Heart left ventricle (tissue), 16 donors: ENCODE data around the gene JUND. TPM values are rescaled to one million over a fixed set of nuclear protein-coding genes. Genes with fewer than 3 reads are reported as not detected.

Experiments
- ATAC-seq, 4 donors: fragments of 200-7000 bp; cut with Tn5 transposase; one replicate each; pipeline ENCODE4 v1.9.1; 2020 to 2022; ENCODE audit warnings: moderate library complexity in 4 of 4, mild to moderate bottlenecking in 3 of 4, moderate number of reproducible peaks in 1 of 4
- DNase-seq, 5 donors: peaks; one replicate each; pipeline ENCODE4 v3.0.0-alpha.2; 2020
- H3K27ac ChIP-seq, 12 donors: fragments of 200-600 bp; sonication (generic) in 4 of 12; one replicate each; pipeline versions ENCODE4 v1.5.0 to v1.8.0; 2016 to 2022; ENCODE audit warnings: mild to moderate bottlenecking in 2 of 12
- H3K27me3 ChIP-seq, 9 donors: fragments of 200-600 bp; sonication (generic) in 2 of 9; one replicate each; pipeline versions ENCODE4 v1.5.1 to v1.8.0; 2016 to 2022; ENCODE audit warnings: mild to moderate bottlenecking in 3 of 9
- H3K36me3 ChIP-seq, 9 donors: fragments of 200-600 bp; sonication (generic) in 2 of 9; one replicate each; pipeline versions ENCODE4 v1.5.0 to v1.8.0; 2018 to 2022; ENCODE audit warnings: mild to moderate bottlenecking in 2 of 9
- H3K4me1 ChIP-seq, 12 donors: fragments of 200-600 bp; sonication (generic) in 4 of 12; one replicate each; pipeline versions ENCODE4 v1.5.0 to v1.8.0; 2016 to 2022; ENCODE audit warnings: mild to moderate bottlenecking in 3 of 12
- H3K4me3 ChIP-seq, 12 donors: fragments of 200-600 bp; sonication (generic) in 4 of 12; one replicate each; pipeline versions ENCODE4 v1.5.0 to v1.8.0; 2017 to 2022; ENCODE audit warnings: mild to moderate bottlenecking in 9 of 12, moderate library complexity in 4 of 12
- H3K9me3 ChIP-seq, 12 donors: fragments of 200-600 bp; sonication (generic) in 4 of 12; one replicate each; pipeline versions ENCODE4 v1.5.0 to v1.8.0; 2016 to 2022; ENCODE audit warnings: mild to moderate bottlenecking in 1 of 12
- POLR2A ChIP-seq, 2 donors: fragments of 450-650 bp; IDR thresholded peaks; one replicate each; pipeline ENCODE4 v1.6.1; 2017; ENCODE audit warnings: antibody characterized with exemption in 2 of 2, mild to moderate bottlenecking in 2 of 2, moderate library complexity in 2 of 2
- WGBS, 4 donors: extraction: QIAGEN DNeasy Blood & Tissue Kit in 2 of 4; methylation state at CpG; one replicate each; pipeline versions ENCODE4 v1.1.5 to v1.1.7; 2013 to 2018; 5-methylcytosine and 5-hydroxymethylcytosine counted together
- intact Hi-C, 10 donors: fragments of 100-400 bp; cut with DNase I; formaldehyde crosslinking; loops; one replicate each; pipeline versions ENCODE4 v1.11.1 to v1.14.2; 2022
- polyA plus RNA-seq, 2 donors: library from polyadenylated mRNA; stranded (reverse); fragments of 200-250 nt; gene quantifications; one replicate each; pipeline ENCODE4 v1.2.3, GENCODE V29; 2013
- total RNA-seq, 9 donors: library from RNA; depleted of rRNA in 2 of 9; stranded (reverse); fragments of >200 nt in 2 of 9; fragmentation: NEBNext Ultra II Directional in 3 of 9; extraction: Animal tissue kit (Norgen Biotek cat#: 25700) in 3 of 9; gene quantifications; one replicate each; pipeline versions ENCODE4 v1.1.0 to v1.2.4, GENCODE V29; 2016 to 2023
- TF ChIP-seq, protein P1 (sequence below), 12 donors: fragments of 200-600 bp; sonication (generic) in 4 of 12; IDR thresholded peaks; one replicate each; pipeline versions ENCODE4 v1.5.0 to v1.8.0; 2018 to 2022; ENCODE audit warnings: antibody characterized with exemption in 12 of 12, mild to moderate bottlenecking in 5 of 12
- donor health status: ischemic (EF 13 %, LVEDD 7.1; RV severe dilation, severe dysfunction).
- donor health status: healthy with polysubstance abuse.
- donor health status: DM: no; HTN: yes; CAD: no.
- donor health status: DM: no; HTN: no; CAD: no.
- donor health status: ischemic (EF 25% LVEDD 6.9; RV normal size, moderate dysfunction).
- donor health status: ischemic (EF 25% LVEDD 5.7; RV mildly dilated, moderate dysfunction).
- donor health status: healthy.
- donor health status: DM: yes; HTN: yes; CAD: no.
- donor health status: ischemic (EF 35%, LVEDD 5.7; RV mildly dilated, moderate dysfunction).
- donor health status: nonischemic (EF 11% LVEDD 7.7; RV severe dilation, severe dysfunction).
- donor health status: DM: yes; HTN: yes; CAD: no.
- donor health status: PGD.
- donor health status: ischemic (EF 29% LVEDD 5.4; RV normal size, mild dysfunction).
- donor health status: nonischemic (EF 23%, LVEDD 6.1; RV moderate dilation, normal function).

The JUND gene
- total and polyA plus RNA-seq, 11 donors: 80.2 to 352 (median 137) TPM

DNA sequence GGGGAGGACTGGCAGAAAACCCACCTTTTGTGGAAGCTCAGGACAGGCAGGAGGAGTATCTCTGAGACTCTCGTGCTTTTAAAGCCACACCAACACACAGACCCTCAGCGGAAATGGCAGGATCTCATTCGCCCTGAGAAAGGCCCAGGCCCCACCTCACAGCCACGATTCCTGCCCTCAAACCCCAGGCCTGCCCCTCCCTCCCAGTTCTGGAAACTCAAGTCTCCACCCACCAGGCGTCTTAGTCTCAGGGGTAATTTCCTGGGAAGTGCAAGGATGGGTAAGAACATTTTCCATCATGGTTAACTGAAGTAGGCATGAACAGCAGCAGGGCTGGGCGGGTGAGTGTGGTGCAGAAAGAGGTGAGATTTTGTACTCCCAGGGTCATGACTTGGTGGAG, 47.2 kb downstream of the JUND start:
- intact Hi-C loops: no loop called here
- Histone ChIP-seq H3K9me3 (peaks cover 0 to 12% (median 3%) of the 10 kb centered on the region in 12 donors), H3K27ac (no peak overlapping the region), H3K36me3 (no peaks in the 10 kb centered on the region), H3K27me3 (peaks cover 2 to 59% (median 24%) of the 10 kb centered on the region in 9 donors), H3K4me1 (peaks cover 0 to 16% (median 0%) of the 10 kb centered on the region in 12 donors), H3K4me3 (no peak overlapping the region)
- ATAC-seq: no peak
- TF ChIP-seq, protein P1, sequence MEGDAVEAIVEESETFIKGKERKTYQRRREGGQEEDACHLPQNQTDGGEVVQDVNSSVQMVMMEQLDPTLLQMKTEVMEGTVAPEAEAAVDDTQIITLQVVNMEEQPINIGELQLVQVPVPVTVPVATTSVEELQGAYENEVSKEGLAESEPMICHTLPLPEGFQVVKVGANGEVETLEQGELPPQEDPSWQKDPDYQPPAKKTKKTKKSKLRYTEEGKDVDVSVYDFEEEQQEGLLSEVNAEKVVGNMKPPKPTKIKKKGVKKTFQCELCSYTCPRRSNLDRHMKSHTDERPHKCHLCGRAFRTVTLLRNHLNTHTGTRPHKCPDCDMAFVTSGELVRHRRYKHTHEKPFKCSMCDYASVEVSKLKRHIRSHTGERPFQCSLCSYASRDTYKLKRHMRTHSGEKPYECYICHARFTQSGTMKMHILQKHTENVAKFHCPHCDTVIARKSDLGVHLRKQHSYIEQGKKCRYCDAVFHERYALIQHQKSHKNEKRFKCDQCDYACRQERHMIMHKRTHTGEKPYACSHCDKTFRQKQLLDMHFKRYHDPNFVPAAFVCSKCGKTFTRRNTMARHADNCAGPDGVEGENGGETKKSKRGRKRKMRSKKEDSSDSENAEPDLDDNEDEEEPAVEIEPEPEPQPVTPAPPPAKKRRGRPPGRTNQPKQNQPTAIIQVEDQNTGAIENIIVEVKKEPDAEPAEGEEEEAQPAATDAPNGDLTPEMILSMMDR (IDR thresholded peaks at IDR 0.05): no peak
- TF ChIP-seq POLR2A (IDR thresholded peaks at IDR 0.05): no peak
- DNase-seq: no peak
- 20 to 43% (median 31%) methylated on average over 5 to 6 of the region's 6 CpGs for WGBS, 4 donors

DNA sequence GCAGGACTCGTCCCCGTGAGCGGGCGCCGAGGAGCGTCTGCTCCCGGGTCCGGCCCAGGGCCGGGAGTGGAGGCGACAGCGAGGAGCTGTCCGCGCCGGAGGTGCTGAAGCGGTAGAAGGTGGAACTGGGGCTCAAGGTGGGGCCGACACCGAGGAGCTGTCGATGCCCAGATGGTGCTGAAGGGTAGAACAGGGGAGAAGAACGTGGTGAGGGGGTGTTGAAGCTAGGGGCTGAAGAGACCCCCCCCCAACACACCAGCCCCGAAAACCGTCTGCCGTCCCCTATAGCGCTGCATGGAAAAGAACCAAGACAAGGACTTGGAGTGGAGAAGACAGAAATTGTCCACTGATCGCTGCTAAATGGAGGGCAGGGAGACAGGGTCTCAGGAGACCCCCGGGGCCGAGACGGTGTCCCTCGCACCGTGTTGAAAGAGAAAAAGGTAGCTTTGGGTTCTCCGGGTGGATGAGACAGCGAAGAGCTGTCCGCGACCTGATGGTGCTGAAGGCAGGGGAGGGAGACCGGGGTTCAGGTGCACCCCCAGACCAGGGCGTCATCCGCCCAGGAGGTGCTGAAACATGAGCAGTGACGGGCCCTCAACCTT, 48.1 kb downstream of the JUND start:
- Histone ChIP-seq H3K4me3 (no peak overlapping the region), H3K36me3 (no peaks in the 10 kb centered on the region), H3K9me3 (peaks cover 0 to 12% (median 3%) of the 10 kb centered on the region in 12 donors), H3K27me3 (peaks cover 2 to 65% (median 24%) of the 10 kb centered on the region in 9 donors), H3K27ac (no peak overlapping the region), H3K4me1 (peaks cover 0 to 17% (median 2%) of the 10 kb centered on the region in 12 donors)
- 15 to 21% (median 17%) methylated on average over 35 to 37 of the region's 37 CpGs for WGBS, 4 donors
- DNase-seq (peak in 4 of 5 donors; percentile 32 to 69 (median 45)), ATAC-seq (peak in 3 of 4 donors; percentile 43 to 57 (median 43))
- intact Hi-C loops: no loop called here
- TF ChIP-seq, protein P1 (IDR thresholded peaks at IDR 0.05): no peak
- no peak for TF ChIP-seq POLR2A (IDR thresholded peaks at IDR 0.05)

DNA sequence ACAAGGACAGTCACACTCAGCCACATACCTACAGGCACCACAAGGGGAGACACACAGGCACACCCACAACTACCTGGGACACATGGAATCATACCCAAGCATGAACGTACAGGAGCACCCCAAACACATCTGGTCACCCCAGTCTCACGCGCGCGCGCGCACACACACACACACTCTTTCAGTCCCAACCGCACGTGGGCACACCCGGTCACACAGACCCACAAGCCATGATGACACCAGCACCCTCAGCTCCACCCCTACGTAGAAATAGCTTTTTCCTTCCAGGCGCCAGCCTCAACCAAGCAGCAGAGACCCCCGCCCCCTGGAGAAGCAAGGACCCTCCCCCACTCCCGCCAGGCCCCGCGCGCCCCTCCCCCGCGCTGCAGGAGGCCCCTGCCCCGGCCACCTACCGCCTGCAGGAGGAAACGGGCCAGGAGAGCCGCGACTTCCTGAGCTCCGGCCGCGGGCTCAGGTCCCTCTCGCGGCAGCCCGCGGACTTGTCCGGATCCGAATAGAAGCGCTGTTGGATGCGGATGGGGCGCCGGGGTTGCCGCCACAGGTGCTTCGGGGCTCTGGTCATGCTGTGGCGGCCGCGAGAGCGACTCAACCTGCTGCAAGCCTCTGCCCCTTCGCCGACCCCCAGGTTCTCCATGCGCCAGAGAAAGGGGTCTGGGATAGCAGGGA, 48.7 kb downstream of the JUND start:
- Histone ChIP-seq H3K4me3 (no peak overlapping the region), H3K27ac (no peak overlapping the region), H3K4me1 (peaks cover 0 to 23% (median 5%) of the 10 kb centered on the region in 12 donors), H3K27me3 (peaks cover 2 to 70% (median 24%) of the 10 kb centered on the region in 9 donors), H3K36me3 (no peaks in the 10 kb centered on the region), H3K9me3 (peaks cover 0 to 12% (median 3%) of the 10 kb centered on the region in 12 donors)
- TF ChIP-seq, protein P1 (IDR thresholded peaks at IDR 0.05): no peak
- TF ChIP-seq POLR2A (IDR thresholded peaks at IDR 0.05): no peak
- intact Hi-C loops: no loop called here
- 2 to 11% (median 4%) methylated on average over 13 to 46 of the region's 46 CpGs for WGBS, 4 donors
- ATAC-seq (no peak), DNase-seq (no peak)

DNA sequence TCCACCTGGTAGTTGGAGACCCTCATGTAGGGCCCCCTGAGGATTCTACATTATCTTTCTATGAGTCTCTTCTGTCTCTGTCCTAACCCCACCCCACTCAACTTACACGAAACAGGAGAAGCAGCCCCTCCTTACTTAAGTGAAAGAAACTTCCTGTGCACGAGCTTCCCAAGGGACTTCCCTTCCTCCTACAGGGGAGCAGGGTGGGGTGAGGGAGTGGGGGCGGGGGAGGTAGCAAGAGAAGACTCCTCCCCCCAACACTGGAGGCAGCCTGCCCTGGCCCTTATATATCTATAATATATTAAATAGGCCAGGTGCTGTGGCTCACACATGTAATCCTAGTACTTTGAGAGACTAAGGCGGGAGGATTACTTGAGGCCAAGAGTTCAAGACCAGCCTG, 49.6 kb downstream of the JUND start:
- peak in 1 of 4 donors; percentile 17 for ATAC-seq
- intact Hi-C loops: no loop called here
- TF ChIP-seq, protein P1 (IDR thresholded peaks at IDR 0.05): no peak
- TF ChIP-seq POLR2A (IDR thresholded peaks at IDR 0.05): no peak

More for the DNA sequence above, 49.6 kb downstream of the JUND start:
- H3K4me1 ChIP-seq: peaks cover 0 to 32% (median 6%) of the 10 kb centered on the region in 12 donors
- 19 to 29% (median 24%) methylated on average over 4 of the region's 4 CpGs for WGBS, 4 donors
- H3K36me3 ChIP-seq: no peaks in the 10 kb centered on the region
- H3K9me3 ChIP-seq: peaks cover 0 to 12% (median 3%) of the 10 kb centered on the region in 12 donors
- no peak for DNase-seq
- H3K27ac ChIP-seq: no peak overlapping the region
- H3K27me3 ChIP-seq: peaks cover 5 to 74% (median 24%) of the 10 kb centered on the region in 9 donors
- H3K4me3 ChIP-seq: no peak overlapping the region
